ENCODE data around the gene NPR2. TPM values are rescaled to one million over a fixed set of nuclear protein-coding genes. Genes with fewer than 3 reads are reported as not detected.

NPR2 gene
- polyA plus RNA-seq, 2 donors: 3.8 to 5.1 TPM

- Histone ChIP-seq H3K9me3 (ENCODE audit: control insufficient read depth in 2 of 2, insufficient read depth in 1 of 2, low read depth in 1 of 2, low read length in 1 of 2) (no peaks in the 10 kb centered on the region), H3K36me3 (ENCODE audit: control insufficient read depth in 2 of 2, insufficient read depth in 2 of 2, low read length in 1 of 2) (no peaks in the 10 kb centered on the region), H3K4me3 (ENCODE audit: low read depth in 1 of 2, low read length in 2 of 2) (no peak overlapping the region), H3K4me1 (ENCODE audit: control insufficient read depth in 2 of 2, insufficient read depth in 2 of 2, low read length in 1 of 2) (peaks cover 0 to 3% of the 10 kb centered on the region in 2 donors), H3K27ac (ENCODE audit: low read depth in 2 of 2, low read length in 1 of 2) (no peak overlapping the region), H3K27me3 (ENCODE audit: control insufficient read depth in 1 of 2, insufficient read depth in 2 of 2, low read length in 2 of 2) (no peaks in the 10 kb centered on the region)
- 72 to 88% methylated on average over 2 of the region's 2 CpGs for WGBS, 2 donors
Measured at GRCh38 chr9:35835766-35836165, 44.4 kb downstream of the NPR2 start.

- 86 to 94% methylated on average over 5 of the region's 5 CpGs for WGBS, 2 donors
- Histone ChIP-seq H3K4me3 (ENCODE audit: low read depth in 1 of 2, low read length in 2 of 2) (no peak overlapping the region), H3K4me1 (ENCODE audit: control insufficient read depth in 2 of 2, insufficient read depth in 2 of 2, low read length in 1 of 2) (peaks cover 0 to 3% of the 10 kb centered on the region in 2 donors), H3K9me3 (ENCODE audit: control insufficient read depth in 2 of 2, insufficient read depth in 1 of 2, low read depth in 1 of 2, low read length in 1 of 2) (no peaks in the 10 kb centered on the region), H3K27me3 (ENCODE audit: control insufficient read depth in 1 of 2, insufficient read depth in 2 of 2, low read length in 2 of 2) (no peaks in the 10 kb centered on the region), H3K36me3 (ENCODE audit: control insufficient read depth in 2 of 2, insufficient read depth in 2 of 2, low read length in 1 of 2) (no peaks in the 10 kb centered on the region), H3K27ac (ENCODE audit: low read depth in 2 of 2, low read length in 1 of 2) (no peak overlapping the region)
Measured at GRCh38 chr9:35836595-35836994, 45.2 kb downstream of the NPR2 start.

- Histone ChIP-seq H3K36me3 (ENCODE audit: control insufficient read depth in 2 of 2, insufficient read depth in 2 of 2, low read length in 1 of 2) (no peaks in the 10 kb centered on the region), H3K27ac (ENCODE audit: low read depth in 2 of 2, low read length in 1 of 2) (no peak overlapping the region), H3K27me3 (ENCODE audit: control insufficient read depth in 1 of 2, insufficient read depth in 2 of 2, low read length in 2 of 2) (no peaks in the 10 kb centered on the region), H3K4me3 (ENCODE audit: low read depth in 1 of 2, low read length in 2 of 2) (no peak overlapping the region), H3K4me1 (ENCODE audit: control insufficient read depth in 2 of 2, insufficient read depth in 2 of 2, low read length in 1 of 2) (peaks cover 3 to 5% of the 10 kb centered on the region in 2 donors), H3K9me3 (ENCODE audit: control insufficient read depth in 2 of 2, insufficient read depth in 1 of 2, low read depth in 1 of 2, low read length in 1 of 2) (no peaks in the 10 kb centered on the region)
- 87 to 88% methylated on average over 5 of the region's 5 CpGs for WGBS, 2 donors
Measured at GRCh38 chr9:35839926-35840325, 48.5 kb downstream of the NPR2 start.

- H3K4me1 ChIP-seq (ENCODE audit: control insufficient read depth in 2 of 2, insufficient read depth in 2 of 2, low read length in 1 of 2): peaks cover 3 to 8% of the 10 kb centered on the region in 2 donors
- 89 to 95% methylated on average over 15 of the region's 15 CpGs for WGBS, 2 donors
- H3K27ac ChIP-seq (ENCODE audit: low read depth in 2 of 2, low read length in 1 of 2): no peak overlapping the region
- no peaks in the 10 kb centered on the region for H3K27me3 ChIP-seq (ENCODE audit: control insufficient read depth in 1 of 2, insufficient read depth in 2 of 2, low read length in 2 of 2)
- no peaks in the 10 kb centered on the region for H3K36me3 ChIP-seq (ENCODE audit: control insufficient read depth in 2 of 2, insufficient read depth in 2 of 2, low read length in 1 of 2)
- no peak overlapping the region for H3K4me3 ChIP-seq (ENCODE audit: low read depth in 1 of 2, low read length in 2 of 2)
- H3K9me3 ChIP-seq (ENCODE audit: control insufficient read depth in 2 of 2, insufficient read depth in 1 of 2, low read depth in 1 of 2, low read length in 1 of 2): no peaks in the 10 kb centered on the region
Measured at GRCh38 chr9:35840881-35841644, 49.7 kb downstream of the NPR2 start.

GRCh38 chr9:35841645-35841900, 50.2 kb downstream of the NPR2 start:
- H3K4me1 ChIP-seq (ENCODE audit: control insufficient read depth in 2 of 2, insufficient read depth in 2 of 2, low read length in 1 of 2): peaks cover 3 to 13% of the 10 kb centered on the region in 2 donors
- 82% methylated on average over 5 of the region's 5 CpGs for WGBS, 2 donors
- no peaks in the 10 kb centered on the region for H3K27me3 ChIP-seq (ENCODE audit: control insufficient read depth in 1 of 2, insufficient read depth in 2 of 2, low read length in 2 of 2)
- H3K36me3 ChIP-seq (ENCODE audit: control insufficient read depth in 2 of 2, insufficient read depth in 2 of 2, low read length in 1 of 2): no peaks in the 10 kb centered on the region
- no peak overlapping the region for H3K27ac ChIP-seq (ENCODE audit: low read depth in 2 of 2, low read length in 1 of 2)
- no peaks in the 10 kb centered on the region for H3K9me3 ChIP-seq (ENCODE audit: control insufficient read depth in 2 of 2, insufficient read depth in 1 of 2, low read depth in 1 of 2, low read length in 1 of 2)
- no peak overlapping the region for H3K4me3 ChIP-seq (ENCODE audit: low read depth in 1 of 2, low read length in 2 of 2)

- Histone ChIP-seq H3K36me3 (ENCODE audit: control insufficient read depth in 2 of 2, insufficient read depth in 2 of 2, low read length in 1 of 2) (peaks cover 2% of the 10 kb centered on the region in 2 donors), H3K9me3 (ENCODE audit: control insufficient read depth in 2 of 2, insufficient read depth in 1 of 2, low read depth in 1 of 2, low read length in 1 of 2) (no peaks in the 10 kb centered on the region), H3K4me1 (ENCODE audit: control insufficient read depth in 2 of 2, insufficient read depth in 2 of 2, low read length in 1 of 2) (peaks cover 3 to 16% of the 10 kb centered on the region in 2 donors), H3K27me3 (ENCODE audit: control insufficient read depth in 1 of 2, insufficient read depth in 2 of 2, low read length in 2 of 2) (no peaks in the 10 kb centered on the region), H3K27ac (ENCODE audit: low read depth in 2 of 2, low read length in 1 of 2) (no peak overlapping the region), H3K4me3 (ENCODE audit: low read depth in 1 of 2, low read length in 2 of 2) (no peak overlapping the region)
- 93% methylated on average over 17 of the region's 17 CpGs for WGBS, 2 donors
Measured at GRCh38 chr9:35842020-35842745, 50.8 kb downstream of the NPR2 start.

GRCh38 chr9:35842795-35843194, 51.4 kb downstream of the NPR2 start:
- Histone ChIP-seq H3K27ac (ENCODE audit: low read depth in 2 of 2, low read length in 1 of 2) (no peak overlapping the region), H3K9me3 (ENCODE audit: control insufficient read depth in 2 of 2, insufficient read depth in 1 of 2, low read depth in 1 of 2, low read length in 1 of 2) (no peaks in the 10 kb centered on the region), H3K27me3 (ENCODE audit: control insufficient read depth in 1 of 2, insufficient read depth in 2 of 2, low read length in 2 of 2) (no peaks in the 10 kb centered on the region), H3K36me3 (ENCODE audit: control insufficient read depth in 2 of 2, insufficient read depth in 2 of 2, low read length in 1 of 2) (peaks cover 3 to 4% of the 10 kb centered on the region in 2 donors), H3K4me1 (ENCODE audit: control insufficient read depth in 2 of 2, insufficient read depth in 2 of 2, low read length in 1 of 2) (peaks cover 3 to 16% of the 10 kb centered on the region in 2 donors), H3K4me3 (ENCODE audit: low read depth in 1 of 2, low read length in 2 of 2) (no peak overlapping the region)
- WGBS, 2 donors: 76 to 84% methylated on average over 3 of the region's 3 CpGs

- H3K4me1 ChIP-seq (ENCODE audit: control insufficient read depth in 2 of 2, insufficient read depth in 2 of 2, low read length in 1 of 2): peaks cover 3 to 16% of the 10 kb centered on the region in 2 donors
- no peaks in the 10 kb centered on the region for H3K27me3 ChIP-seq (ENCODE audit: control insufficient read depth in 1 of 2, insufficient read depth in 2 of 2, low read length in 2 of 2)
- WGBS, 2 donors: 20 to 30% methylated on average over 7 of the region's 7 CpGs
- no peaks in the 10 kb centered on the region for H3K9me3 ChIP-seq (ENCODE audit: control insufficient read depth in 2 of 2, insufficient read depth in 1 of 2, low read depth in 1 of 2, low read length in 1 of 2)
- peaks cover 3 to 5% of the 10 kb centered on the region in 2 donors for H3K36me3 ChIP-seq (ENCODE audit: control insufficient read depth in 2 of 2, insufficient read depth in 2 of 2, low read length in 1 of 2)
- H3K4me3 ChIP-seq (ENCODE audit: low read depth in 1 of 2, low read length in 2 of 2): no peak overlapping the region
- H3K27ac ChIP-seq (ENCODE audit: low read depth in 2 of 2, low read length in 1 of 2): peak overlapping the region; percentile 66 to 77
Measured at GRCh38 chr9:35844628-35845270, 53.4 kb downstream of the NPR2 start.

GRCh38 chr9:35845824-35846771, 54.7 kb downstream of the NPR2 start:
- Histone ChIP-seq H3K27ac (ENCODE audit: low read depth in 2 of 2, low read length in 1 of 2) (peak overlapping the region in 1 of 2 donors; percentile 48), H3K36me3 (ENCODE audit: control insufficient read depth in 2 of 2, insufficient read depth in 2 of 2, low read length in 1 of 2) (peaks cover 3 to 5% of the 10 kb centered on the region in 2 donors), H3K4me3 (ENCODE audit: low read depth in 1 of 2, low read length in 2 of 2) (no peak overlapping the region), H3K9me3 (ENCODE audit: control insufficient read depth in 2 of 2, insufficient read depth in 1 of 2, low read depth in 1 of 2, low read length in 1 of 2) (no peaks in the 10 kb centered on the region), H3K4me1 (ENCODE audit: control insufficient read depth in 2 of 2, insufficient read depth in 2 of 2, low read length in 1 of 2) (peaks cover 3 to 16% of the 10 kb centered on the region in 2 donors), H3K27me3 (ENCODE audit: control insufficient read depth in 1 of 2, insufficient read depth in 2 of 2, low read length in 2 of 2) (no peaks in the 10 kb centered on the region)
- 59 to 65% methylated on average over 51 to 53 of the region's 53 CpGs for WGBS, 2 donors
